HG03457 (cell line): ENCODE data around the gene STXBP6.

ENCODE experiments used
- ATAC-seq: cut with Tn5 transposase; IDR thresholded peaks from one replicate; pipeline ENCODE4 v1.9.1; 2021; ENCODE audit warnings: moderate number of reproducible peaks; ENCODE audit not compliant: unreplicated experiment

The STXBP6 gene

DNA sequence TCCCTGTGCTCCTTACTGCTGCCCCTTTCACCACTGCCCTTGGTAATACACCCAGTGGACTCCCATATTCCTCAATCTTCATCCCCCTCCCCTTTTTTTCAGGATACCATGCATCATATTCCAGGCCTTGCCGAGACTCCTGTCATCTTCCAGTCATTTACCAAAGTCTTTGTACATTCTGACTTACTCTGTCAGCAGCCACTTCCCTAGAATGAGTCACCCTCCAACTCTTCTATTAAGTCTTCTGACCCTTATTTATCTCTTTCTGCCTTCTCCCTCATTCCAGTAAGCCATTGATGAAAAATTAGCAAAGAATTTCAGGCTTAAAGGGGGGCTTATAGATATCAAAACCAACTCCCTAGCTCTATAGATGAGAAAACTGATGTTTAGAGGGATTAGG lies 128.0 kb downstream of the STXBP6 start:
- no peak for ATAC-seq

DNA sequence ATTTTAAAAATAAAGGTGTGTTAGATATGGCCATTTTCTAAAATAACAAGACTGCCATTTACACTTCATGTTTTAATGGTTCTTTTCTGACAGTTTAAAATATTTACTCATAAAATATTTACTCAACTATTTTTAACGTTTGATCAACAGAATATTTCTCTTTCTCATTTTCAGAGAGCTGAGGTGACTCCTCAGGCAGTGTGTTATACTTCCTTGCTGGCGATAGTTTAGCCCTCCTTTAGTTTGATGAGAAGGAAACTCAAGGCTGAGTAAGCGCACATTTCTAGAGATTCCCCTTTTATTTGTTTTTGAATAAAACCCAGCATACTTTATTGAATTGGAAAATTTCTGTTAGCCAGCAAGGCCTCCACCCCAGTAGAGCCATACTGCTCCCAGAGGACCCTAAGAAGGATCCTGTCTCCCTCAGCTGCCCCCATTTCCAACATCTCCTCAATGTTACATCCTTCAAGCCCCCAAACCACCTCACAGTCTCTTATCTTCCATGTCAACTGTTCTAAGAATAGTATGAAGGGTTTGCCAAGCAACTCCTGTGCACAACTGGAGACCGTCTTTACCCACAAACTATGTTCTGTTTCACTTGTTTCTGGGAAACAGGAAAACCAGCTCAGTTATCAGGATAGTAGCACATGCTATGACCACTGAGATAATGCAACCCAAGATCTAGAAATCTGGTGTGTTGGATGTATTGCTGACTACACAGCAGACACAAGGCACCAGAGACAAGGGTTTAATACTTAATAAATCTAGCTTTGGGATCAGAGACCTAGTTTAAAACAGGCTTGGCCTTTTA lies 129.5 kb downstream of the STXBP6 start:
- no peak for ATAC-seq

DNA sequence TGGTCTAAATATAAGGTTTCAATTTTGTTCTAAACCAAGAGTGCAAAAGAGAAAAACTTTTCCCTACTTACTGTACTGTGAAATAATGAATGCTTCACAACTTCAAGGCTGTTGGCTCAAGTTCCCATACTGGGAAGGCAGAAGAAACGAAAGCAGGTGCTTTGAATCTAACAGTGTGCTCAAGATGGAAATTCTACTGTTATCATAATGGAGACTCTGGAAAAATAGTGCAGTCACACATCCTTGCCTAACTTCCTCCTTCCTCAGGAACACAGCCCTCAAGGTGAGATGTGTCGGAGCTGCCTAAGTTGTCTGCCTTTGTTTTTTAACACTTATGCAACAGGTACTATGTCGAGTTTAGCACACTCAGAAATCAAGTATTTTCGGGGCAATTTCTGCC lies 131.1 kb downstream of the STXBP6 start:
- no peak for ATAC-seq

DNA sequence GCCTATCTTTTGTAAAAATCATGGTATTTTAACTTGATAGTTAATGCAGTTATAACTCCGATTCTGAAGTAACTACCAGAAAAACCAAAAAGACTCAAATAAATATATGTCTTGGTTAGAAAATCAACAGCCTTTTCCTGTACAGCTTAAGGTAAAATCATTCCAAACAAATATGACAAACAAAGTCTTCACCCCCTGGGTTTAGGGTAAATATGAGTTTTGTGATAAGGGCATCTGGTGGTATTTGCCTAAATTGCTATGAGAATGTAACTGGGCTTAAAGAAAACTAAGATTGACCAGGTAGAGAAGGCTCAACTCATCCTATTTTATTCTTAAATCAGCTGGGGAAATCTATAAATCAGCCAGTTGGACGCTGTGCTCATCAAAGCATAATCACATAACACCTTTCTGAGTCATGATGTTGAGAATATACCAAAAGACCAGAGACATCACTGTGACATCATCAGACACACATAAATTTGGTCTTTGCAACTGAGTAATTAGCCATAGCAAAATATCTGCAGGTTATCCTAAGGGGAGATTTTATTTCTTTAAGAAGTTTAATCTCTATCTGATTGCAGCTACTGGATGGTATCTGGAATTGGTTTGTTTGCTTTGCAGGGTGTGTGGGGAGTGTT lies 133.9 kb downstream of the STXBP6 start:
- no peak for ATAC-seq

- ATAC-seq: no peak
Observed at GRCh38 chr14:24915403-24915921, 134.5 kb downstream of the STXBP6 start.

DNA sequence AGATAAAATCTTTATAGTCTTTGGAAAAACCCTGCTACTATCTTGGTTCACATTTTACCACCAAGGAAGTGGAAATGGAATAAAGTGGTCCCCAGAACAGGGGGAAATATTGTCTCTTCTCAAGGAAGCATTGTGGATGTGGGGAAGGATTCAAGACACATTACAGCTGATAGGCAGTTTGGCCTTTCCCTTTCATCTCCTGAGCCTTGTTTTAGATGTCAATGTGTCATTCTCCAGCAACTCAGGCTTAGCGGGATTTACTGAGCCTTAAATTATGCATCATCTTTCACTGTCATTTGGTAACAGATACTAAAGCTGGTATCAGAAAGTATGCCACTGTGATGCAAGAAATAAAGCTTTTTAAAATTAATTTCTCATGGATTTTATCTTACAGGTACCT lies 136.2 kb downstream of the STXBP6 start:
- ATAC-seq: no peak

GRCh38 chr14:24913021-24913420 lies 136.9 kb downstream of the STXBP6 start:
- no peak for ATAC-seq

DNA sequence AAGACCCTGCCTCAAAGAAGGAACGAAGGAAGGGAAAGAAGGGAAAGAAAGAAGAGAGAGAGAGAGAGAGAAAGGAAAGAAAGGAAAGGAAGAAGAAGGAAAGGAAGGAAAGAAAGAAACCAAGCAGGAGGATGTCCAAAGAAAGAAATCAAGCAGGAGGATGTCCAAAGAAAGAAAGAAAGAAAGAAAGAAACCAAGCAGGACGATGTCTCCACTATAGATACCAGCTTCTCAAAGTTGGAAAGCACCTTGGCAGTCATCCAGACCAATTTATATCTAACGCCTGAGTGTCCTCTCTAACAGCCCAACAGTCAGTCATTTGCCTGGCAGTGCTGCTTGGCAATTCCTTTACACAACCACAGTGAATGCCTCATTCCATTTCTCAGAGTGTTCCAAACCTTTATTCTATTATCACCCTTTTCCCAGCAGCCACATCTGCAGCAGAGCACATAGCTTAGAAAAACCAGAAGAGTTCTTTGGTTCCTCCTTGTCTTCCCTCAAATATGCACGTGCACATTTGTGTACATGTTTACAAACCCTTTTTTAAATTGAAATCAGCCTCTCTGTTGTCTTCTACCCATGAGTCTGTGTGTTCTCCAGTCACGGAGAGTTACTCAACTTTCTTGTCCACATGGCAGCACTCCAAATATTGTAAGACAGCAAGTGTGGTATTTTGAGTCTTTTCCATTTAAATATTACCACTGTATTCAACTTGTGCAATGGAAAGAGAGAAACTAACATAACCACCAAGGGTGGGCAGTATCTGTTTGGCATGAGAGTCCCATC lies 138.4 kb downstream of the STXBP6 start:
- no peak for ATAC-seq

- ATAC-seq: no peak
Observed at GRCh38 chr14:24910408-24910986, 139.4 kb downstream of the STXBP6 start.

DNA sequence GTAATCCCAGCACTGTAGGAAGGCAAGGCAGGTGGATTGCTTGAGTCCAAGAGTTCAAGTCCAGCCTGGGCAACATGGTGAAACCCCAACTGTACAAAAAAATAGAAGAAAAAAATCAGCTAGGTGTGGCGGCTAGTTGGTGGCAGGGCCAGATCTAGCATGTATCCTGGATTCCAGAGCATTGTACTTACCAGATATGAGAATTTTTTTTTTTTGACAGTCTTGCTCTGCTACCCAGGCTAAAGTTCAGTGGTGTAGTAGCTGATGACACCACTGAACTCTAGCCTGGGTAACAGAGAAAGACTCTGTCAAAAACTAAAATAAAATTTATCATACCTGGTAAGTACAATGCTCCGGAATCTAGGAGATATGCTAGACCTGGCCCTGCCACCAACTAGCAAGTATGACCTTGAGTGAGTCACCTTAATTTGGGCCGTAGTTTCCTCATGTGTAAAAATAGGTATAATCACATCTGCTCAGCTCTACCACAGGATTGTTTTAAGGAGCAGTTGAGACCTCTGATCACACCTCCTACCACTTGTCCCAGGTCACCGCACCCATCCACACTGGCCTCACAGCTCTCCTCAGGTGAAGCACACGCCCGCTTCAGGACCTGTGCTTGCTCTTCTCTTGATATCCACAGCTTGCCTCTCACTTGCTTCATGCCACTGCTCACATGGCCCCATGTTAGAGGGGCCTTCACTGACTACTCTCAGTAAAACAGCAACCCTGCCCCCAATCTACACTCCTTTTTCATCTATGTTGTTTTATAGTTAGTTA lies 140.2 kb downstream of the STXBP6 start:
- ATAC-seq: no peak

DNA sequence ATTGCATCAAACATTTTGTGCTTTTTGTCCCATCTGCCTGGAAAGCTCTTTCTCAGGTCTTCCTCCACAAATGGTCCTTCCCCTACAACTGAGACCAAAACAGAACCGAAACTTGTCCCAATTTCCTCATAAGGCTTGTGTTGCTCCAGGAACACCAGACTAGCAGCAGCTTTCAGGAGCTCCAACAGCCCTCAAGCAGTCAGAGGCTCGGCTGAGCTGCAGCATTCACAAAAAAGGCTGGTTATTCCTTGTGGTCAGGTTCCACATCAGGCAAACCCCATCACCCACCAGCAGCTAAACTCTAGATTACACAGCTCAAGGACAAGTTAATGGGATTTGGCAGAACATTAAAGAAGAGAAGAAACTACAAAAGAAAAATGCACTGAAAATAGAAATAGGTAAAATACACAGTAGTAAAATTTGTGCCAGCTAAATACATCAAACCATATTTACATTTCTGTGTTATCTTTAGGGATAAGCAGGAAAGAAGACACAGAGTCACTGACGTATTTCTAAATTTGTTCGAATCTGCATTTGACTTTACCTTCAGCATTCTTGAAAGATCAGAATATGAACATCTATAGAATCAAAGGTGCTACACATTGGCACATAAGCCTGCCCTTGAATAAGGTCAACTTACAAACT lies 141.2 kb downstream of the STXBP6 start:
- no peak for ATAC-seq

DNA sequence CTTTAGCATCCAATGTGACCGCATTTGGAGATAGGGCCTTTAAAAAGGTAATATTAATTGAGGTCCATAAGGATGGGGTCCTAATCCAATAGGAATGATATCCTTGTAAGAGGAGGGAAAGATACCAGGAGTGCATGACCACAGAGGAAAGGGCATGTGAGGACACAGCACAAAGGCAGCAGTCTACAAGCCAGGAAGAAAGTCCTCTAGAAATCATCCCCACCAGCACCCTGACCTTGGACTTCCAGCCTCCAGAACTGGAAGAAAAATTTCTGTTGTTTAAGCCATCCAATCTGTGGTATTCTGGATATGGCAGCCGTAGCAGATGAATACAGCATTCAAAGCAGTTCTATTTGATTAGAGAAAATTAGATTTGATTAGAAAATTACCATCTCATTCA lies 145.4 kb downstream of the STXBP6 start:
- no peak for ATAC-seq

DNA sequence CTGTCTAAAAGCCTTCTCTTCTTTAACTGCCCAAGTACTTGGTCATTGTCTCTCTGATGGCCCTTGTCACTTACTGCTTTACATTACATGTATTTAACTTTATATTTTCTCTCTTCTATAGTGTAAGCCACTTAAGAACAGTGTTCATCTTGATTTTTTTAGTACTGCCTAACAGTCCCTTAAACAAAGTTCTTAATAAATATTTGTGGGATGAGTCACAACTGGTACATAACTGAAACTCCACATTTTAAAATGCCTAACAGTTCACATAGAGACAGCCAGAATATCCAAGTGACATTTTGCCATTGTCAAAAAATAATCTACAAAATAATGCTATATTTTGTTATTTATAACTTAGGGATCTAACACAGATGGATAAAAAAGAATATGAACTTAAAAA lies 146.6 kb downstream of the STXBP6 start:
- no peak for ATAC-seq

DNA sequence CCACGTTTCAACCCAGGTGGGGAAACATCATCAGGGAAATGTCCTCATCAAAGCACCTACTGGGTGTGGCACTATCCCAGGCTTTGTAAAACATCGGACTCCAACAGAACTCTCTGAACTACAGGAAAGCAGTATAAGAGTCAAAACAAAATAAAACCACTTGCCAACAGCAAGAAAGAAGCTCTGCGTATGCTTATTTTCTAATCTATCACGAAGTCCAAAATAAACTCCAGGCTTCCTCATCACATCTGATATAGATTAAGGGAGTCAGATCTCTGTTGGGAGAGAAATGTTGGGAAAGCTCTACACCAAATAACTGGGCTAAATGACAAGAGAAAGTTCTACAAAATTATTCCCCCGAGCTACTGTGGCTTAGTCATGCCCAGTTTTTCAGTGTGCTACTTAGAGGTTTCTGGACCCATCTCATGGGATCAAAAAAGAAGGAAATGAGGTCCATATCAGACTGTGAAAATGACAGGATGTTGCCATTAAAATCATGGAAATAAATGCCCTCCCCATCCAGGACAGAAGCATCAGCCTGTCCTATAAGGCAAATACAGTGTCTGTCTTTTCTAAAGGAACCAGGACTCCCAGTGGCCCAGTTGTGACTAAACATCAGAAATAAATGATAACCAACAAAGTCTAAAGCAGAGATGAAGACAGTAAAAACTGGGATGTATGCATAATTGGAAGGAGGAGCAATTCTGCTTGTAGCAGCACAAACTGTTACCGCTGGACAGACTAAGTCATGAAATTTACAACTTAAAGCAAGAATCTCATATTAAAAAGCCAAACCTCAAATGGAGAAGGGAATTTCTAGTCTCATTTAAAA lies 149.5 kb downstream of the STXBP6 start:
- ATAC-seq: no peak

- ATAC-seq: no peak
Observed at GRCh38 chr14:24897793-24898192, 152.2 kb downstream of the STXBP6 start.

DNA sequence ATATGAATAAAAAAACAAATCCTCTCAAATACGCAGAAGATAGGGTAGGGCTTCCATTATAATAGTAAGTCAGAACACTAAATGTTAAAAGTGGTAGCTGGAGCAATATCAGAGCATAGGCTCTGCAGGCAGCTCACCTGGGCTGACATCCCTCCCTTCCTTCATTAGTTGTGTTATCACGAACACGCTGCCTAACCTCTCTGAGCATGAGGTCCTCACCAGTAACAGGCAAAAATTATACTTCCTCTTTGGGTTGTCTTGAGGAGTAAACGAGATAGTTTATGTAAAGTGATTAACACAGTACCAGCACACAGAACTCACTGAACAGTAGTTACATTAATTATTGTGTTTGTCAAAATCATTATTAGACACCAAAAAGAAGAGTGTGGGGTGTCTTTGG lies 154.3 kb downstream of the STXBP6 start:
- ATAC-seq: no peak

DNA sequence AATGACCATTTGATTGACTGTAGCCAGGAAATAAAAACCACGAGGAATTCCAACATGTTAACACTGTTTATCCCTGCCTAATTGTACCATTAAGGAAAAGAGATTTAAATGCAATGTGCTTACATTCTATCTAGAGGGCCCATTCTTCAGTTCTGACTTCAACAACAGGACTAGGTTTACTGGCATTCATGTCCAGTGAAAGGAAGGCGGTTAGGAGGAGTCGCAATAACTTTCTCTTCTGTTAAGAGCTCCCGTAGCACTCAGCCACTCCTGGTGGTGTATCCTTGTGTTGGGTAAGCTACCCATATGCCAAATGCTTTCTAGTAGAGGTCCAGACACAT lies 154.7 kb downstream of the STXBP6 start:
- no peak for ATAC-seq

DNA sequence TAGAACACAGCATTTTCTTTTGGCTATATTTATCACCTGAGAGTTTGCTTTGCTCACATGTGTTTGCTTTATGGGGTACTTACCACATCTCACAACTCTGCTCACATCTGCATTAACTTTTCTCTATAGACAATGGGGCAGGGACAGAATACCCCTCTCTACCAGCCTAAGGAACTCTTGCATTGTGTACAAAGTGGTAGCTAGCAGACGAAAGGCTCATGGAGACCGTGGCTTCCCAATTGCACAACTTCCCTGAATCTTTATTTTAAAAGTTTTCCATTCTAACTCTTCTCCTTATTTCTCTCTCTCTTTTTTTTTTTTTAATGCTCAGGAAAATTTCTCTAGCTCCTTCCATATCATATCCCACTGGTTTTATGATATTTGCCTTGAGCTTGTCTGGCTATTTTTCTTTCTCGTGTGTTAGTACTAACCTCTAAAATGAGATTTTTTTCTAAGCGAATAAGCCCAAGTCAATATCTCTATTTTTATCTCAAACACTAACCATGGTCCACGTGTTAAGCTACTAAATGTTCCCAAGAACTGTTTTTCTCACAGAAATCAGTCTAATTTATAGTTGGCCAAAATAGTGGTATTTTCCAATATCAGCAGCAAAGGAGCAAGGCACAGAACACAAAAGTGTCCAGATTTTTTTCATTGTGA lies 155.2 kb downstream of the STXBP6 start:
- no peak for ATAC-seq
